GM12878 (cell line): ENCODE measurements around the gene CAMK2A. TPM values are rescaled to one million over a fixed set of nuclear protein-coding genes. Genes with fewer than 3 reads are reported as not detected.

ENCODE experiments used
- ATAC-seq: fragments of 200-7000 bp; cut with Tn5 transposase; 3 replicates; pipeline ENCODE4 v1.9.1; 2020; ENCODE audit warnings: mild to moderate bottlenecking, moderate library complexity
- BruUV-seq: library from RNA; stranded (reverse); fragments of 400-500 nt; replicated peaks from 2 replicates; lab custom pipeline; 2021; lab: Mats Ljungman, UMichigan
- CTCF ChIA-PET: fragments of 300-600 bp; sonication (Branson Sonifier 250); formaldehyde crosslinking; extraction: SDS; loops from one replicate; lab custom pipeline; 2021; ENCODE audit warnings: inconsistent platforms; lab: Yijun Ruan, JAX
- POLR2A ChIA-PET: fragments of 350-600 bp; formaldehyde crosslinking; extraction: SDS; loops from one replicate; lab custom pipeline; 2021; ENCODE audit warnings: inconsistent platforms; lab: Charles Lee
- RAD21 ChIA-PET: fragments of 300-600 bp; sonication (Branson Sonifier 250); formaldehyde crosslinking; loops from one replicate; lab custom pipeline; 2023; ENCODE audit warnings: antibody characterized with exemption; ENCODE audit not compliant: unreplicated experiment; lab: Charles Lee
- SMC1A ChIA-PET: fragments of 300-600 bp; sonication (Branson Sonifier 250); formaldehyde crosslinking; loops from one replicate; lab custom pipeline; 2023; ENCODE audit not compliant: unreplicated experiment, uncharacterized antibody; lab: Charles Lee
- DNase-seq: peaks from one replicate; pipeline ENCODE4 v3.0.0-alpha.2; 2011; ENCODE audit warnings: low read depth, low spot score
- FAIRE-seq: peaks from 3 replicates; lab custom pipeline; 2011; peaks lifted over from hg19 to GRCh38; lab: Jason Lieb, UNC
- H2AFZ ChIP-seq: 2 replicates; pipeline ENCODE4 v1.6.0; 2011; ENCODE audit warnings: low read depth, low read length, control low read depth; ENCODE audit not compliant: control insufficient read depth
- H3K27ac ChIP-seq: 2 replicates; pipeline ENCODE4 v1.5.1; 2011; ENCODE audit warnings: control low read depth; ENCODE audit not compliant: control insufficient read depth, insufficient read depth
- H3K27me3 ChIP-seq, 2 experiments: replicated peaks in 1 of 2; 2 replicates each; pipeline versions ENCODE4 v1.6.0 to v1.6.1; 2011; ENCODE audit warnings: low read length in 1 of 2; ENCODE audit not compliant: control insufficient read depth in 2 of 2, insufficient read depth in 2 of 2
- H3K36me3 ChIP-seq, 2 experiments: 2 replicates each; pipeline ENCODE4 v1.5.1; 2011; ENCODE audit warnings: low read length in 1 of 2; ENCODE audit not compliant: control insufficient read depth in 2 of 2, insufficient read depth in 2 of 2
- H3K4me1 ChIP-seq: 2 replicates; pipeline ENCODE4 v1.6.1; 2011; ENCODE audit warnings: mild to moderate bottlenecking, low read length, moderate library complexity, mixed read lengths; ENCODE audit not compliant: control insufficient read depth, insufficient read depth
- H3K4me2 ChIP-seq: 2 replicates; pipeline ENCODE4 v1.6.0; 2011; ENCODE audit warnings: control low read depth; ENCODE audit not compliant: control insufficient read depth, insufficient read depth
- H3K4me3 ChIP-seq: fragments of 200-600 bp; sonication (generic); 2 replicates; pipeline ENCODE4 v1.5.1; 2016
- H3K79me2 ChIP-seq: 2 replicates; pipeline ENCODE4 v1.6.0; 2011; ENCODE audit warnings: low read length; ENCODE audit not compliant: control insufficient read depth, insufficient read depth
- H3K9ac ChIP-seq: 2 replicates; pipeline ENCODE4 v1.8.0; 2011; ENCODE audit warnings: low read length, control low read depth, mixed read lengths; ENCODE audit not compliant: control insufficient read depth, insufficient read depth
- H3K9me3 ChIP-seq: replicated peaks from 3 replicates; pipeline ENCODE4 v1.5.1; 2011; ENCODE audit warnings: mild to moderate bottlenecking, low read length; ENCODE audit not compliant: control insufficient read depth, insufficient read depth
- H4K20me1 ChIP-seq: 2 replicates; pipeline ENCODE4 v1.6.0; 2011; ENCODE audit not compliant: control insufficient read depth, insufficient read depth
- BHLHE40 ChIP-seq, 2 experiments: fragments of 450-650 bp in 1 of 2; IDR thresholded peaks; 2 replicates each; pipeline ENCODE4 v1.6.1; 2011 to 2017; ENCODE audit warnings: low read depth in 2 of 2, borderline replicate concordance in 1 of 2, improper control_type of control experiment in 1 of 2, low read length in 1 of 2, mild to moderate bottlenecking in 1 of 2
- CREB1 ChIP-seq: IDR thresholded peaks from 2 replicates; pipeline ENCODE4 v1.6.1; 2012; ENCODE audit warnings: low read depth, mild to moderate bottlenecking, inconsistent platforms
- GATAD2B ChIP-seq: fragments of 450-650 bp; conservative IDR thresholded peaks from 2 replicates; pipeline ENCODE4 v1.6.1; 2017; ENCODE audit warnings: low read depth, mild to moderate bottlenecking, moderate library complexity
- HDAC6 ChIP-seq: fragments of 200-600 bp; sonication (generic); IDR thresholded peaks from one replicate; pipeline ENCODE4 v1.8.0; 2017; ENCODE audit warnings: antibody characterized with exemption; ENCODE audit not compliant: unreplicated experiment
- MXI1 ChIP-seq: fragments of 150-350 bp; IDR thresholded peaks from 2 replicates; pipeline ENCODE4 v1.6.1; 2011; ENCODE audit warnings: low read depth, mild to moderate bottlenecking, inconsistent platforms, low read length, improper control_type of control experiment
- NBN ChIP-seq: fragments of 450-650 bp; IDR thresholded peaks from 2 replicates; pipeline ENCODE4 v1.6.1; 2016
- NFYA ChIP-seq: IDR thresholded peaks from 2 replicates; pipeline ENCODE4 v1.6.1; 2011; ENCODE audit warnings: low read depth, mild to moderate bottlenecking, low read length, improper control_type of control experiment, borderline replicate concordance
- NRF1 ChIP-seq: conservative IDR thresholded peaks from 2 replicates; pipeline ENCODE4 v1.6.1; 2011; ENCODE audit warnings: mild to moderate bottlenecking, low read depth, low read length, improper control_type of control experiment
- RBBP5 ChIP-seq: fragments of 200-600 bp; sonication (generic); conservative IDR thresholded peaks from 2 replicates; pipeline ENCODE4 v1.6.1; 2016
- SMC3 ChIP-seq: IDR thresholded peaks from 2 replicates; pipeline ENCODE4 v1.6.1; 2011; ENCODE audit warnings: low read length, improper control_type of control experiment, borderline replicate concordance
- SUPT20H ChIP-seq: IDR thresholded peaks from 2 replicates; pipeline ENCODE4 v1.6.1; 2011; ENCODE audit warnings: low read depth, mild to moderate bottlenecking, low read length, moderate library complexity, borderline replicate concordance; ENCODE audit not compliant: control insufficient read depth
- TCF12 ChIP-seq: IDR thresholded peaks from 2 replicates; pipeline ENCODE4 v1.6.1; 2011; ENCODE audit warnings: low read depth, mild to moderate bottlenecking, low read length
- WGBS: methylation state at CpG from one replicate; pipeline ENCODE4 v1.1.6; 2016; ENCODE audit warnings: low lambda C conversion rate; ENCODE audit not compliant: insufficient replicate concordance, insufficient coverage; ENCODE audit errors: missing lambda C conversion rate; 5-methylcytosine and 5-hydroxymethylcytosine counted together
- in situ Hi-C: fragments of 300-500 bp; cut with MboI; formaldehyde crosslinking; loops from 9 replicates; pipeline ENCODE4 v1.14.3; 2018; ENCODE audit warnings: mixed read lengths
- intact Hi-C: fragments of 100-400 bp; cut with micrococcal nuclease; formaldehyde crosslinking; loops from one replicate; pipeline ENCODE4 v1.14.2; 2022; ENCODE audit not compliant: unreplicated experiment
- polyA plus RNA-seq, 11 experiments: library from polyadenylated mRNA; depleted of rRNA in 4 of 11; unstranded in 6 of 11; stranded (reverse) in 5 of 11; fragments of >200 nt; fragmentation: Nextera tagmentation in 4 of 11; fragmentation: Illumina TruSeq in 1 of 11; extraction: Ambion mirVana in 4 of 11; extraction: Trizol in 1 of 11; gene quantifications; 1 replicate in 1 of 11; 2 replicates in 10 of 11; pipeline versions ENCODE4 v1.2.1 to v1.2.3, GENCODE V29; 2011 to 2016; ENCODE audit warnings: inconsistent platforms in 2 of 11, missing spikeins in 2 of 11, low read depth in 1 of 11
- total RNA-seq, 4 experiments: library from RNA; depleted of rRNA in 3 of 4; stranded (reverse); fragments of >200 nt in 3 of 4; fragmentation: Illumina TruSeq in 1 of 4; extraction: Trizol in 1 of 4; gene quantifications; 2 replicates each; pipeline versions ENCODE4 v1.2.1 to v1.2.3, GENCODE V29; 2013 to 2021
- TF ChIP-seq, protein P1 (sequence below): fragments of 450-650 bp; IDR thresholded peaks from 2 replicates; pipeline ENCODE4 v1.6.1; 2017; ENCODE audit warnings: mild to moderate bottlenecking
- TF ChIP-seq, protein P2 (sequence below): IDR thresholded peaks from 2 replicates; pipeline ENCODE4 v1.6.1; 2012; ENCODE audit warnings: low read length, inconsistent platforms
- TF ChIP-seq, protein P3 (sequence below): fragments of 450-650 bp; IDR thresholded peaks from 2 replicates; pipeline ENCODE4 v1.6.1; 2014; ENCODE audit warnings: mild to moderate bottlenecking
- TF ChIP-seq, protein P4 (sequence below): fragments of 150-350 bp; IDR thresholded peaks from 2 replicates; pipeline ENCODE4 v1.6.1; 2014; ENCODE audit warnings: mild to moderate bottlenecking, low read depth, low read length
- TF ChIP-seq, protein P5 (sequence below): IDR thresholded peaks from 2 replicates; pipeline ENCODE4 v1.6.1; 2011; ENCODE audit warnings: borderline replicate concordance, low read depth, mild to moderate bottlenecking, moderate library complexity, mixed read lengths, low read length; ENCODE audit not compliant: insufficient read depth; ENCODE audit errors: extremely low read length
- TF ChIP-seq, protein P6 (sequence below): IDR thresholded peaks from 2 replicates; pipeline ENCODE4 v1.6.1; 2011; ENCODE audit warnings: low read depth, mild to moderate bottlenecking, low read length, moderate library complexity, borderline replicate concordance; ENCODE audit errors: extremely low read depth

The CAMK2A gene
- total and polyA plus RNA-seq, 10 of the 15 experiments (the other 5 are each of a cell fraction or from before 2014, with no cell fraction given) = 0.11 TPM; not detected in 9

DNA sequence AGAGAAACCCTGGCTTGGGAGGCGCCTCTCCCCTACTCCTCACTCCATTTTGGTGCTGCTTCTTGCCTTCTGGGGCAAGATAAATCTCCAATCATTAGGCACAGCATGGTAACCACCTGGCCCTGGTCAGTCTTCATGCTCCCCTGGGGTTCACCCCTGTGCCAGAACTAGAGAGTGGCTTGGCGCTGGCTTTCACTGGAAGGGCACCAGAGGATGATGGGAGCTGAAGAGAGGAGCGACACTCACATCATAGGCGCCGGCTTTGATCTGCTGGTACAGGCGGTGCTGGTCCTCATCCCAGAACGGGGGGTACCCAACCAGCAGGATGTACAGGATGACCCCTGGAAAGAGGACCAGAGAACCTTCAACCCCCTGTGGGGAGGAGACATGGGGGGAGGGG is 38.1 kb downstream of the CAMK2A start:
- DNase-seq = no peak
- POLR2A ChIA-PET = no interaction called here
- Histone ChIP-seq H4K20me1 (no peaks in the 10 kb centered on the region), H2AFZ (no peak overlapping the region), H3K36me3 (no peaks in the 10 kb centered on the region), H3K4me1 (no peaks in the 10 kb centered on the region), H3K9me3 (no peaks in the 10 kb centered on the region; the same call in 2 of the 3 replicates)
- CTCF ChIA-PET = no interaction called here
- ATAC-seq = no peak
- TF ChIP-seq HDAC6 = no peak
- TF ChIP-seq CREB1 = no peak
- TF ChIP-seq TCF12 = no peak
- no peak for TF ChIP-seq NFYA
- TF ChIP-seq SMC3 = no peak
- no peak for TF ChIP-seq RBBP5
- no peak for TF ChIP-seq SUPT20H
- no peak for TF ChIP-seq NBN
- no peak for TF ChIP-seq GATAD2B
- TF ChIP-seq, protein P1, sequence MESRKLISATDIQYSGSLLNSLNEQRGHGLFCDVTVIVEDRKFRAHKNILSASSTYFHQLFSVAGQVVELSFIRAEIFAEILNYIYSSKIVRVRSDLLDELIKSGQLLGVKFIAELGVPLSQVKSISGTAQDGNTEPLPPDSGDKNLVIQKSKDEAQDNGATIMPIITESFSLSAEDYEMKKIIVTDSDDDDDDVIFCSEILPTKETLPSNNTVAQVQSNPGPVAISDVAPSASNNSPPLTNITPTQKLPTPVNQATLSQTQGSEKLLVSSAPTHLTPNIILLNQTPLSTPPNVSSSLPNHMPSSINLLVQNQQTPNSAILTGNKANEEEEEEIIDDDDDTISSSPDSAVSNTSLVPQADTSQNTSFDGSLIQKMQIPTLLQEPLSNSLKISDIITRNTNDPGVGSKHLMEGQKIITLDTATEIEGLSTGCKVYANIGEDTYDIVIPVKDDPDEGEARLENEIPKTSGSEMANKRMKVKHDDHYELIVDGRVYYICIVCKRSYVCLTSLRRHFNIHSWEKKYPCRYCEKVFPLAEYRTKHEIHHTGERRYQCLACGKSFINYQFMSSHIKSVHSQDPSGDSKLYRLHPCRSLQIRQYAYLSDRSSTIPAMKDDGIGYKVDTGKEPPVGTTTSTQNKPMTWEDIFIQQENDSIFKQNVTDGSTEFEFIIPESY = no peak
- TF ChIP-seq, protein P2, sequence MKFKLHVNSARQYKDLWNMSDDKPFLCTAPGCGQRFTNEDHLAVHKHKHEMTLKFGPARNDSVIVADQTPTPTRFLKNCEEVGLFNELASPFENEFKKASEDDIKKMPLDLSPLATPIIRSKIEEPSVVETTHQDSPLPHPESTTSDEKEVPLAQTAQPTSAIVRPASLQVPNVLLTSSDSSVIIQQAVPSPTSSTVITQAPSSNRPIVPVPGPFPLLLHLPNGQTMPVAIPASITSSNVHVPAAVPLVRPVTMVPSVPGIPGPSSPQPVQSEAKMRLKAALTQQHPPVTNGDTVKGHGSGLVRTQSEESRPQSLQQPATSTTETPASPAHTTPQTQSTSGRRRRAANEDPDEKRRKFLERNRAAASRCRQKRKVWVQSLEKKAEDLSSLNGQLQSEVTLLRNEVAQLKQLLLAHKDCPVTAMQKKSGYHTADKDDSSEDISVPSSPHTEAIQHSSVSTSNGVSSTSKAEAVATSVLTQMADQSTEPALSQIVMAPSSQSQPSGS = no peak
- TF ChIP-seq, protein P3, sequence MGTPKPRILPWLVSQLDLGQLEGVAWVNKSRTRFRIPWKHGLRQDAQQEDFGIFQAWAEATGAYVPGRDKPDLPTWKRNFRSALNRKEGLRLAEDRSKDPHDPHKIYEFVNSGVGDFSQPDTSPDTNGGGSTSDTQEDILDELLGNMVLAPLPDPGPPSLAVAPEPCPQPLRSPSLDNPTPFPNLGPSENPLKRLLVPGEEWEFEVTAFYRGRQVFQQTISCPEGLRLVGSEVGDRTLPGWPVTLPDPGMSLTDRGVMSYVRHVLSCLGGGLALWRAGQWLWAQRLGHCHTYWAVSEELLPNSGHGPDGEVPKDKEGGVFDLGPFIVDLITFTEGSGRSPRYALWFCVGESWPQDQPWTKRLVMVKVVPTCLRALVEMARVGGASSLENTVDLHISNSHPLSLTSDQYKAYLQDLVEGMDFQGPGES = no peak
- TF ChIP-seq MXI1 = no peak
- no peak for TF ChIP-seq BHLHE40 (IDR thresholded peaks at IDR 0.05; ENCODE audit: borderline replicate concordance in 1 of 2, low read depth in 2 of 2, low read length in 1 of 2)
- TF ChIP-seq, protein P4, sequence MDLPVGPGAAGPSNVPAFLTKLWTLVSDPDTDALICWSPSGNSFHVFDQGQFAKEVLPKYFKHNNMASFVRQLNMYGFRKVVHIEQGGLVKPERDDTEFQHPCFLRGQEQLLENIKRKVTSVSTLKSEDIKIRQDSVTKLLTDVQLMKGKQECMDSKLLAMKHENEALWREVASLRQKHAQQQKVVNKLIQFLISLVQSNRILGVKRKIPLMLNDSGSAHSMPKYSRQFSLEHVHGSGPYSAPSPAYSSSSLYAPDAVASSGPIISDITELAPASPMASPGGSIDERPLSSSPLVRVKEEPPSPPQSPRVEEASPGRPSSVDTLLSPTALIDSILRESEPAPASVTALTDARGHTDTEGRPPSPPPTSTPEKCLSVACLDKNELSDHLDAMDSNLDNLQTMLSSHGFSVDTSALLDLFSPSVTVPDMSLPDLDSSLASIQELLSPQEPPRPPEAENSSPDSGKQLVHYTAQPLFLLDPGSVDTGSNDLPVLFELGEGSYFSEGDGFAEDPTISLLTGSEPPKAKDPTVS = no peak
- TF ChIP-seq, protein P5, sequence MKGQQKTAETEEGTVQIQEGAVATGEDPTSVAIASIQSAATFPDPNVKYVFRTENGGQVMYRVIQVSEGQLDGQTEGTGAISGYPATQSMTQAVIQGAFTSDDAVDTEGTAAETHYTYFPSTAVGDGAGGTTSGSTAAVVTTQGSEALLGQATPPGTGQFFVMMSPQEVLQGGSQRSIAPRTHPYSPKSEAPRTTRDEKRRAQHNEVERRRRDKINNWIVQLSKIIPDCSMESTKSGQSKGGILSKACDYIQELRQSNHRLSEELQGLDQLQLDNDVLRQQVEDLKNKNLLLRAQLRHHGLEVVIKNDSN = no peak
- TF ChIP-seq, protein P6, sequence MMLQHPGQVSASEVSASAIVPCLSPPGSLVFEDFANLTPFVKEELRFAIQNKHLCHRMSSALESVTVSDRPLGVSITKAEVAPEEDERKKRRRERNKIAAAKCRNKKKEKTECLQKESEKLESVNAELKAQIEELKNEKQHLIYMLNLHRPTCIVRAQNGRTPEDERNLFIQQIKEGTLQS = no peak
- TF ChIP-seq NRF1 = no peak
- TF ChIP-seq, all 136 proteins: peak for 0
- ChIA-PET SMC1A (interaction anchor here (1.2 kb wide), 1 partner anchor 16 kb away, joined by 3 read pairs; no protein-coding TSS in a partner anchor), RAD21 (no interaction called here)
- intact Hi-C loops (no loop called here), in situ Hi-C loops (no loop called here)
- 35% methylated on average over 7 of the region's 7 CpGs for WGBS
- Histone ChIP-seq H3K27me3 (peaks cover 2% of the 10 kb centered on the region in 2 experiments), H3K9ac (no peak overlapping the region), H3K27ac (no peak overlapping the region), H3K79me2 (no peaks in the 10 kb centered on the region), H3K4me3 (no peak overlapping the region), H3K4me2 (no peak overlapping the region)
- BruUV-seq = no TSS peak
- FAIRE-seq = no peak
